Measurements from ENCODE around the gene FBLN2. TPM values are rescaled to one million over a fixed set of nuclear protein-coding genes. Genes with fewer than 3 reads are reported as not detected.

FBLN2 gene
- polyA plus RNA-seq, 1 donor (not counting 4 experiments of a cell fraction or from before 2014, with no cell fraction given) = 0.72 TPM

- H3K9me3 ChIP-seq (ENCODE audit: control insufficient read depth, low read depth, low read length) = no peaks in the 10 kb centered on the region
- H3K27ac ChIP-seq (ENCODE audit: control insufficient read depth, insufficient read depth, low read length) = no peak overlapping the region
- H3K4me2 ChIP-seq (ENCODE audit: control insufficient read depth, extremely low read depth, insufficient read depth, low read depth, low read length) = no peak overlapping the region
- no peaks in the 10 kb centered on the region for H3K9me1 ChIP-seq (ENCODE audit: control insufficient read depth, extremely low read depth, insufficient read depth, low read length)
- no peak overlapping the region for H3K4me3 ChIP-seq (ENCODE audit: control insufficient read depth in 2 of 3, extremely low read depth in 1 of 3, insufficient read depth in 2 of 3, low read depth in 1 of 3, low read length in 3 of 3)
- no peaks in the 10 kb centered on the region for H4K20me1 ChIP-seq (ENCODE audit: control insufficient read depth, extremely low read depth, insufficient read depth, low read length)
- no peaks in the 10 kb centered on the region for H3K36me3 ChIP-seq (ENCODE audit: control insufficient read depth in 2 of 2, extremely low read depth in 1 of 2, insufficient read depth in 2 of 2, low read length in 2 of 2)
- H3K27me3 ChIP-seq (ENCODE audit: control insufficient read depth, extremely low read depth, insufficient read depth, low read length) = no peaks in the 10 kb centered on the region
- no peak overlapping the region for H2AFZ ChIP-seq (ENCODE audit: control insufficient read depth, low read length)
- dilution Hi-C loops (cut with MboI; ENCODE audit: extremely low pct_ligation_motif_present, low sequenced_read_pairs) = no loop called here
- H3K79me2 ChIP-seq (ENCODE audit: control insufficient read depth, insufficient read depth, low read length) = no peaks in the 10 kb centered on the region
- H3K4me1 ChIP-seq (ENCODE audit: control insufficient read depth, extremely low read depth, insufficient read depth, low read length) = peaks cover 34% of the 10 kb centered on the region
- TF ChIP-seq, protein P1, sequence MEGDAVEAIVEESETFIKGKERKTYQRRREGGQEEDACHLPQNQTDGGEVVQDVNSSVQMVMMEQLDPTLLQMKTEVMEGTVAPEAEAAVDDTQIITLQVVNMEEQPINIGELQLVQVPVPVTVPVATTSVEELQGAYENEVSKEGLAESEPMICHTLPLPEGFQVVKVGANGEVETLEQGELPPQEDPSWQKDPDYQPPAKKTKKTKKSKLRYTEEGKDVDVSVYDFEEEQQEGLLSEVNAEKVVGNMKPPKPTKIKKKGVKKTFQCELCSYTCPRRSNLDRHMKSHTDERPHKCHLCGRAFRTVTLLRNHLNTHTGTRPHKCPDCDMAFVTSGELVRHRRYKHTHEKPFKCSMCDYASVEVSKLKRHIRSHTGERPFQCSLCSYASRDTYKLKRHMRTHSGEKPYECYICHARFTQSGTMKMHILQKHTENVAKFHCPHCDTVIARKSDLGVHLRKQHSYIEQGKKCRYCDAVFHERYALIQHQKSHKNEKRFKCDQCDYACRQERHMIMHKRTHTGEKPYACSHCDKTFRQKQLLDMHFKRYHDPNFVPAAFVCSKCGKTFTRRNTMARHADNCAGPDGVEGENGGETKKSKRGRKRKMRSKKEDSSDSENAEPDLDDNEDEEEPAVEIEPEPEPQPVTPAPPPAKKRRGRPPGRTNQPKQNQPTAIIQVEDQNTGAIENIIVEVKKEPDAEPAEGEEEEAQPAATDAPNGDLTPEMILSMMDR (optimal IDR thresholded peaks at IDR 0.05 in 1 of 3, IDR thresholded peaks at IDR 0.05 in 1 of 3, conservative IDR thresholded peaks at IDR 0.05 in 1 of 3; ENCODE audit: extremely low read depth in 1 of 3, insufficient read depth in 2 of 3, low read length in 3 of 3) = no peak
- TF ChIP-seq EZH2 (IDR thresholded peaks at IDR 0.05; ENCODE audit: low read length) = no peak
- no peak for DNase-seq (ENCODE audit: low read depth, low spot score)
- H3K9ac ChIP-seq (ENCODE audit: control insufficient read depth, extremely low read depth, insufficient read depth, low read length) = no peak overlapping the region
- FAIRE-seq = no peak
Measured at GRCh38 chr3:13651775-13652428, 103.0 kb downstream of the FBLN2 start.

- Histone ChIP-seq H3K9me1 (ENCODE audit: control insufficient read depth, extremely low read depth, insufficient read depth, low read length) (no peaks in the 10 kb centered on the region), H3K36me3 (ENCODE audit: control insufficient read depth in 2 of 2, extremely low read depth in 1 of 2, insufficient read depth in 2 of 2, low read length in 2 of 2) (no peaks in the 10 kb centered on the region), H3K79me2 (ENCODE audit: control insufficient read depth, insufficient read depth, low read length) (no peaks in the 10 kb centered on the region), H2AFZ (ENCODE audit: control insufficient read depth, low read length) (no peak overlapping the region), H3K4me1 (ENCODE audit: control insufficient read depth, extremely low read depth, insufficient read depth, low read length) (peaks cover 33% of the 10 kb centered on the region), H3K9me3 (ENCODE audit: control insufficient read depth, low read depth, low read length) (no peaks in the 10 kb centered on the region), H3K9ac (ENCODE audit: control insufficient read depth, extremely low read depth, insufficient read depth, low read length) (no peak overlapping the region), H4K20me1 (ENCODE audit: control insufficient read depth, extremely low read depth, insufficient read depth, low read length) (no peaks in the 10 kb centered on the region), H3K27me3 (ENCODE audit: control insufficient read depth, extremely low read depth, insufficient read depth, low read length) (no peaks in the 10 kb centered on the region), H3K27ac (ENCODE audit: control insufficient read depth, insufficient read depth, low read length) (no peak overlapping the region), H3K4me2 (ENCODE audit: control insufficient read depth, extremely low read depth, insufficient read depth, low read depth, low read length) (no peak overlapping the region), H3K4me3 (ENCODE audit: control insufficient read depth in 2 of 3, extremely low read depth in 1 of 3, insufficient read depth in 2 of 3, low read depth in 1 of 3, low read length in 3 of 3) (no peak overlapping the region)
- no peak for TF ChIP-seq EZH2 (IDR thresholded peaks at IDR 0.05; ENCODE audit: low read length)
- TF ChIP-seq, protein P1 (optimal IDR thresholded peaks at IDR 0.05 in 1 of 3, IDR thresholded peaks at IDR 0.05 in 1 of 3, conservative IDR thresholded peaks at IDR 0.05 in 1 of 3; ENCODE audit: extremely low read depth in 1 of 3, insufficient read depth in 2 of 3, low read length in 3 of 3) = no peak
- DNase-seq (ENCODE audit: low read depth, low spot score) = no peak
- no peak for FAIRE-seq
- dilution Hi-C loops (cut with MboI; ENCODE audit: extremely low pct_ligation_motif_present, low sequenced_read_pairs) = no loop called here
Measured at GRCh38 chr3:13652728-13653127, 103.8 kb downstream of the FBLN2 start.

All from keratinocyte (primary cell).